Heart left ventricle (tissue), 16 donors: ENCODE results near the gene CACNA1D. TPM values are rescaled to one million over a fixed set of nuclear protein-coding genes. Genes with fewer than 3 reads are reported as not detected.

Experiments used
- ATAC-seq, 4 donors: fragments of 200-7000 bp; cut with Tn5 transposase; one replicate each; pipeline ENCODE4 v1.9.1; 2020 to 2022; ENCODE audit warnings: moderate library complexity in 4 of 4, mild to moderate bottlenecking in 3 of 4, moderate number of reproducible peaks in 1 of 4
- DNase-seq, 5 donors: peaks; one replicate each; pipeline ENCODE4 v3.0.0-alpha.2; 2020
- H3K27ac ChIP-seq, 12 donors: fragments of 200-600 bp; sonication (generic) in 4 of 12; one replicate each; pipeline versions ENCODE4 v1.5.0 to v1.8.0; 2016 to 2022; ENCODE audit warnings: mild to moderate bottlenecking in 2 of 12
- H3K27me3 ChIP-seq, 9 donors: fragments of 200-600 bp; sonication (generic) in 2 of 9; one replicate each; pipeline versions ENCODE4 v1.5.1 to v1.8.0; 2016 to 2022; ENCODE audit warnings: mild to moderate bottlenecking in 3 of 9
- H3K36me3 ChIP-seq, 9 donors: fragments of 200-600 bp; sonication (generic) in 2 of 9; one replicate each; pipeline versions ENCODE4 v1.5.0 to v1.8.0; 2018 to 2022; ENCODE audit warnings: mild to moderate bottlenecking in 2 of 9
- H3K4me1 ChIP-seq, 12 donors: fragments of 200-600 bp; sonication (generic) in 4 of 12; one replicate each; pipeline versions ENCODE4 v1.5.0 to v1.8.0; 2016 to 2022; ENCODE audit warnings: mild to moderate bottlenecking in 3 of 12
- H3K4me3 ChIP-seq, 12 donors: fragments of 200-600 bp; sonication (generic) in 4 of 12; one replicate each; pipeline versions ENCODE4 v1.5.0 to v1.8.0; 2017 to 2022; ENCODE audit warnings: mild to moderate bottlenecking in 9 of 12, moderate library complexity in 4 of 12
- H3K9me3 ChIP-seq, 12 donors: fragments of 200-600 bp; sonication (generic) in 4 of 12; one replicate each; pipeline versions ENCODE4 v1.5.0 to v1.8.0; 2016 to 2022; ENCODE audit warnings: mild to moderate bottlenecking in 1 of 12
- POLR2A ChIP-seq, 2 donors: fragments of 450-650 bp; IDR thresholded peaks; one replicate each; pipeline ENCODE4 v1.6.1; 2017; ENCODE audit warnings: antibody characterized with exemption in 2 of 2, mild to moderate bottlenecking in 2 of 2, moderate library complexity in 2 of 2
- WGBS, 4 donors: extraction: QIAGEN DNeasy Blood & Tissue Kit in 2 of 4; methylation state at CpG; one replicate each; pipeline versions ENCODE4 v1.1.5 to v1.1.7; 2013 to 2018; 5-methylcytosine and 5-hydroxymethylcytosine counted together
- intact Hi-C, 10 donors: fragments of 100-400 bp; cut with DNase I; formaldehyde crosslinking; loops; one replicate each; pipeline versions ENCODE4 v1.11.1 to v1.14.2; 2022
- polyA plus RNA-seq, 2 donors: library from polyadenylated mRNA; stranded (reverse); fragments of 200-250 nt; gene quantifications; one replicate each; pipeline ENCODE4 v1.2.3, GENCODE V29; 2013
- total RNA-seq, 9 donors: library from RNA; depleted of rRNA in 2 of 9; stranded (reverse); fragments of >200 nt in 2 of 9; fragmentation: NEBNext Ultra II Directional in 3 of 9; extraction: Animal tissue kit (Norgen Biotek cat#: 25700) in 3 of 9; gene quantifications; one replicate each; pipeline versions ENCODE4 v1.1.0 to v1.2.4, GENCODE V29; 2016 to 2023
- TF ChIP-seq, protein P1 (sequence below), 12 donors: fragments of 200-600 bp; sonication (generic) in 4 of 12; IDR thresholded peaks; one replicate each; pipeline versions ENCODE4 v1.5.0 to v1.8.0; 2018 to 2022; ENCODE audit warnings: antibody characterized with exemption in 12 of 12, mild to moderate bottlenecking in 5 of 12
- donor health status: ischemic (EF 13 %, LVEDD 7.1; RV severe dilation, severe dysfunction).
- donor health status: healthy with polysubstance abuse.
- donor health status: DM: no; HTN: yes; CAD: no.
- donor health status: DM: no; HTN: no; CAD: no.
- donor health status: ischemic (EF 25% LVEDD 6.9; RV normal size, moderate dysfunction).
- donor health status: ischemic (EF 25% LVEDD 5.7; RV mildly dilated, moderate dysfunction).
- donor health status: healthy.
- donor health status: DM: yes; HTN: yes; CAD: no.
- donor health status: ischemic (EF 35%, LVEDD 5.7; RV mildly dilated, moderate dysfunction).
- donor health status: nonischemic (EF 11% LVEDD 7.7; RV severe dilation, severe dysfunction).
- donor health status: DM: yes; HTN: yes; CAD: no.
- donor health status: PGD.
- donor health status: ischemic (EF 29% LVEDD 5.4; RV normal size, mild dysfunction).
- donor health status: nonischemic (EF 23%, LVEDD 6.1; RV moderate dilation, normal function).

The CACNA1D gene
- total and polyA plus RNA-seq, 11 donors, result 0.06 to 2.4 (median 0.40) TPM; not detected in 1

DNA sequence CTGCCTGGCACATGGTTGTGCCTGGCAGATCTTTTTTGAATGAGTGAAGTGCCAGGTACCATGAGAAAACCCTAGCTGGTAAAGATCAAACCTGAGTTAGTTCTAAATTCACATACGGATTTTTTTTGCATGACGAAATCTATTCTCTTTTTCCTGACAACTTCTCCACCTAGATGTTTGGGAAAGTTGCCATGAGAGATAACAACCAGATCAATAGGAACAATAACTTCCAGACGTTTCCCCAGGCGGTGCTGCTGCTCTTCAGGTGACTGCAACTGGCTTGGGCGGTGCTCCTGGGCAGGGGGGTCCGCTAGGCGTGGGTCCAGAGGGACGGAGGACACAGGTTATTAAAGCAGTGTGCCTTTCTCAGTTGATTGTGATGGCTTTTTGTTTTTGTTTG lies 280.0 kb downstream of the CACNA1D start:
- ATAC-seq (no peak), DNase-seq (no peak)
- 69 to 80% (median 76%) methylated on average over 8 of the region's 8 CpGs for WGBS, 4 donors
- no peak overlapping the region for H3K27ac ChIP-seq
- H3K4me1 ChIP-seq, result peaks cover 0 to 6% (median 0%) of the 10 kb centered on the region in 12 donors
- H3K4me3 ChIP-seq, result no peak overlapping the region
- H3K36me3 ChIP-seq, result no peaks in the 10 kb centered on the region
- intact Hi-C loops, result no loop called here
- H3K9me3 ChIP-seq, result no peaks in the 10 kb centered on the region
- no peak for TF ChIP-seq POLR2A (IDR thresholded peaks at IDR 0.05)
- TF ChIP-seq, protein P1, sequence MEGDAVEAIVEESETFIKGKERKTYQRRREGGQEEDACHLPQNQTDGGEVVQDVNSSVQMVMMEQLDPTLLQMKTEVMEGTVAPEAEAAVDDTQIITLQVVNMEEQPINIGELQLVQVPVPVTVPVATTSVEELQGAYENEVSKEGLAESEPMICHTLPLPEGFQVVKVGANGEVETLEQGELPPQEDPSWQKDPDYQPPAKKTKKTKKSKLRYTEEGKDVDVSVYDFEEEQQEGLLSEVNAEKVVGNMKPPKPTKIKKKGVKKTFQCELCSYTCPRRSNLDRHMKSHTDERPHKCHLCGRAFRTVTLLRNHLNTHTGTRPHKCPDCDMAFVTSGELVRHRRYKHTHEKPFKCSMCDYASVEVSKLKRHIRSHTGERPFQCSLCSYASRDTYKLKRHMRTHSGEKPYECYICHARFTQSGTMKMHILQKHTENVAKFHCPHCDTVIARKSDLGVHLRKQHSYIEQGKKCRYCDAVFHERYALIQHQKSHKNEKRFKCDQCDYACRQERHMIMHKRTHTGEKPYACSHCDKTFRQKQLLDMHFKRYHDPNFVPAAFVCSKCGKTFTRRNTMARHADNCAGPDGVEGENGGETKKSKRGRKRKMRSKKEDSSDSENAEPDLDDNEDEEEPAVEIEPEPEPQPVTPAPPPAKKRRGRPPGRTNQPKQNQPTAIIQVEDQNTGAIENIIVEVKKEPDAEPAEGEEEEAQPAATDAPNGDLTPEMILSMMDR (IDR thresholded peaks at IDR 0.05), result no peak
- peaks cover 0 to 7% (median 0%) of the 10 kb centered on the region in 9 donors for H3K27me3 ChIP-seq

DNA sequence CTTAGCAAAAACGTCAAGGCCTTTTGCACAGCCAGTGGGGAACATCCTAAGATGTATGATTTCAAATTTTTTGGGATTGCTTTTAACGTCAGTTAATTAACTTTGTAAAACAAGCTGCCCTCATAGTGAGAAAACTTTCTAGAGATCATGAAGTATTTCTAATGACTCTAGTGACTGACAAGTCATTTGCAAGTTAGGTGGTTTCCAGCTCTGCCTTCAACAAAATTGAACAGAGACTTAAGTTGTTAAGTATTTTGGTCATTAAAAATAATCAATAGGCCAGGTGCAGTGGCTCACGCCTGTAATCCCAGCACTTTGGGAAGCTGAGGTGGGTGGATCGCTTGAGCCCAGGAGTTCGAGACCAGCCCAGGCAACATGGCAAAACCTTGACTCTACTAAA lies 280.6 kb downstream of the CACNA1D start:
- no peak for ATAC-seq

DNA sequence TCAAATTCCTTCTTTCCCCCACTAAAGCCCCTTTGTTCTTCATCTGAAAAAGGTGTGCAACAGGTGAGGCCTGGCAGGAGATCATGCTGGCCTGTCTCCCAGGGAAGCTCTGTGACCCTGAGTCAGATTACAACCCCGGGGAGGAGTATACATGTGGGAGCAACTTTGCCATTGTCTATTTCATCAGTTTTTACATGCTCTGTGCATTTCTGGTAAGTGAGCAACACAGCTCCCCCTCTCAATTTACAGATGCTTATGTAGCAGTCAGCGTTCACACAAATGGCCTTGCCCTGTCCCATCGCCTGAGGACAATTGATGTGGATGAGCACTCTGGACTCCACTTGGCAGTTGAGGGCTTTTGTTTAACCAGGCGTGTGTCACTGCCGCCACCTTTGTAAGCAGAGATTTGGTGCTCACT lies 281.4 kb downstream of the CACNA1D start:
- no peaks in the 10 kb centered on the region for H3K36me3 ChIP-seq
- no peak overlapping the region for H3K4me3 ChIP-seq
- H3K27me3 ChIP-seq, result peaks cover 0 to 4% (median 0%) of the 10 kb centered on the region in 9 donors
- intact Hi-C loops, result no loop called here
- DNase-seq (no peak), ATAC-seq (no peak)
- 86 to 91% (median 90%) methylated on average over 5 of the region's 5 CpGs for WGBS, 4 donors
- TF ChIP-seq POLR2A (IDR thresholded peaks at IDR 0.05), result no peak
- TF ChIP-seq, protein P1 (IDR thresholded peaks at IDR 0.05), result no peak
- H3K4me1 ChIP-seq, result peaks cover 0 to 6% (median 0%) of the 10 kb centered on the region in 12 donors
- H3K27ac ChIP-seq, result no peak overlapping the region
- H3K9me3 ChIP-seq, result no peaks in the 10 kb centered on the region

More for the DNA sequence above, 280.6 kb downstream of the CACNA1D start:
- TF ChIP-seq, protein P1 (IDR thresholded peaks at IDR 0.05), result no peak
- no peak for TF ChIP-seq POLR2A (IDR thresholded peaks at IDR 0.05)
- H3K36me3 ChIP-seq, result no peaks in the 10 kb centered on the region
- no peak overlapping the region for H3K4me3 ChIP-seq
- peaks cover 0 to 6% (median 0%) of the 10 kb centered on the region in 12 donors for H3K4me1 ChIP-seq
- no peak overlapping the region for H3K27ac ChIP-seq
- peaks cover 0 to 6% (median 0%) of the 10 kb centered on the region in 9 donors for H3K27me3 ChIP-seq
- no peaks in the 10 kb centered on the region for H3K9me3 ChIP-seq
- DNase-seq, result no peak
- WGBS, 4 donors, result 82 to 87% (median 85%) methylated on average over 5 of the region's 5 CpGs
- intact Hi-C loops, result no loop called here

DNA sequence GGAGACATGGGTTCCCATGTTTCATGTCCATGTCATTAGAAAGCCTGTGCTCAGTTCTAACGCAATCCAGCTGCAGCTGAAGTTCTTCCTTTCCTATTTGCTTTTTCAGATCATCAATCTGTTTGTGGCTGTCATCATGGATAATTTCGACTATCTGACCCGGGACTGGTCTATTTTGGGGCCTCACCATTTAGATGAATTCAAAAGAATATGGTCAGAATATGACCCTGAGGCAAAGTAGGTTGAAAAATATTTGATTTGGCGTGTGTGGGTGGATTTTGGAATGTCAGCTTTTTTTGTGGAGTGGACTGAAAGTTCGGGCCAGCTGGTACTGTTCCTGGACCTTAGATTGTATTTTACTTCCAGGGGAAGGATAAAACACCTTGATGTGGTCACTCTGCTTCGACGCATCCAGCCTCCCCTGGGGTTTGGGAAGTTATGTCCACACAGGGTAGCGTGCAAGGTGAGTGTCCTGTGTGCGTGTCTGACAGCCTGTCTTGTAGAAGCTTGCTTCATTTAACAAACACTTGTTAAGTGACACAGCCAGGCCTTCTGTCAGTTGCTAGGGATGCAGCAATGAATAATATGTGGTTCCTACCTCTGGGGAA lies 282.2 kb downstream of the CACNA1D start:
- Histone ChIP-seq H3K27me3 (peaks cover 0 to 4% (median 0%) of the 10 kb centered on the region in 9 donors), H3K36me3 (no peaks in the 10 kb centered on the region), H3K9me3 (no peaks in the 10 kb centered on the region), H3K27ac (no peak overlapping the region), H3K4me1 (peaks cover 0 to 6% (median 0%) of the 10 kb centered on the region in 12 donors), H3K4me3 (no peak overlapping the region)
- ATAC-seq, result peak in 1 of 4 donors; percentile 28
- DNase-seq, result no peak
- 61 to 80% (median 72%) methylated on average over 9 of the region's 9 CpGs for WGBS, 4 donors
- TF ChIP-seq, protein P1 (IDR thresholded peaks at IDR 0.05), result no peak
- no peak for TF ChIP-seq POLR2A (IDR thresholded peaks at IDR 0.05)
- intact Hi-C loops, result no loop called here
